ENCODE measurements around the gene DKKL1. TPM values are rescaled to one million over a fixed set of nuclear protein-coding genes. Genes with fewer than 3 reads are reported as not detected.

Gene DKKL1
- total and polyA plus RNA-seq, 2 experiments from 2014 or later: 0.76 to 2.9 TPM

GRCh38 chr19:49407482-49408015, 43.9 kb downstream of the DKKL1 start:
- Histone ChIP-seq H2AFZ (no peak overlapping the region), H3K4me2 (no peak overlapping the region), H3K9me2 (ENCODE audit: insufficient read depth) (no peaks in the 10 kb centered on the region), H4K20me1 (replicated peaks; ENCODE audit: insufficient read depth) (no peaks in the 10 kb centered on the region), H3K27me3 (ENCODE audit: insufficient read depth) (no peaks in the 10 kb centered on the region), H3K36me3 (ENCODE audit: insufficient read depth) (no peaks in the 10 kb centered on the region), H3F3A (replicated peaks; ENCODE audit: low read depth) (peaks cover 8% of the 10 kb centered on the region; the same call in 1 of the 2 replicates), H3K27ac (ENCODE audit: low read depth) (no peak overlapping the region), H3K79me2 (replicated peaks; ENCODE audit: insufficient read depth) (no peaks in the 10 kb centered on the region), H3K4me3 (no peak overlapping the region), H3K4me1 (ENCODE audit: insufficient read depth) (peaks cover 20% of the 10 kb centered on the region)
- no peak for DNase-seq (ENCODE audit: low spot score)
- Mint-ChIP-seq H3K27me3 (ENCODE audit: insufficient read depth, low read depth, poor library complexity) (peaks cover 22% of the 10 kb centered on the region), H3K36me3 (ENCODE audit: low read depth) (no peaks in the 10 kb centered on the region), H3K9me3 (no peaks in the 10 kb centered on the region; the same call in 2 of the 3 replicates), H3K4me3 (no peak overlapping the region; the same call in 2 of the 3 replicates), H3K4me1 (peaks cover 22% of the 10 kb centered on the region), H3K27ac (no peak overlapping the region)
- no peak for ATAC-seq
- no peak for TF ChIP-seq NANOG (IDR thresholded peaks at IDR 0.05; ENCODE audit: borderline replicate concordance)
- TF ChIP-seq ETS1 (IDR thresholded peaks at IDR 0.05): no peak
- no peak for TF ChIP-seq REST (IDR thresholded peaks at IDR 0.05; ENCODE audit: unreplicated experiment)
- no peak for TF ChIP-seq CTCF (conservative IDR thresholded peaks at IDR 0.05; ENCODE audit: low read depth in 2 of 2)
- no peak for TF ChIP-seq ZNF462 (CRISPR knock-in tag; IDR thresholded peaks at IDR 0.05)
- no peak for TF ChIP-seq EZH2 (IDR thresholded peaks at IDR 0.05; ENCODE audit: low read depth, unreplicated experiment)
- no peak for TF ChIP-seq STAT1 (IDR thresholded peaks at IDR 0.05; ENCODE audit: unreplicated experiment)
- TF ChIP-seq ZNF114 (CRISPR knock-in tag; IDR thresholded peaks at IDR 0.05): no peak
- no peak for TF ChIP-seq ZNF331 (CRISPR knock-in tag; IDR thresholded peaks at IDR 0.05; ENCODE audit: low read depth)

Data from GM23338 (cell line).